ENCODE data around the gene WNT3A.

GRCh38 chr1:228003461-228004330 is 3.1 kb upstream of the WNT3A start:
- TF ChIP-seq, protein P1, sequence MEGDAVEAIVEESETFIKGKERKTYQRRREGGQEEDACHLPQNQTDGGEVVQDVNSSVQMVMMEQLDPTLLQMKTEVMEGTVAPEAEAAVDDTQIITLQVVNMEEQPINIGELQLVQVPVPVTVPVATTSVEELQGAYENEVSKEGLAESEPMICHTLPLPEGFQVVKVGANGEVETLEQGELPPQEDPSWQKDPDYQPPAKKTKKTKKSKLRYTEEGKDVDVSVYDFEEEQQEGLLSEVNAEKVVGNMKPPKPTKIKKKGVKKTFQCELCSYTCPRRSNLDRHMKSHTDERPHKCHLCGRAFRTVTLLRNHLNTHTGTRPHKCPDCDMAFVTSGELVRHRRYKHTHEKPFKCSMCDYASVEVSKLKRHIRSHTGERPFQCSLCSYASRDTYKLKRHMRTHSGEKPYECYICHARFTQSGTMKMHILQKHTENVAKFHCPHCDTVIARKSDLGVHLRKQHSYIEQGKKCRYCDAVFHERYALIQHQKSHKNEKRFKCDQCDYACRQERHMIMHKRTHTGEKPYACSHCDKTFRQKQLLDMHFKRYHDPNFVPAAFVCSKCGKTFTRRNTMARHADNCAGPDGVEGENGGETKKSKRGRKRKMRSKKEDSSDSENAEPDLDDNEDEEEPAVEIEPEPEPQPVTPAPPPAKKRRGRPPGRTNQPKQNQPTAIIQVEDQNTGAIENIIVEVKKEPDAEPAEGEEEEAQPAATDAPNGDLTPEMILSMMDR (conservative IDR thresholded peaks at IDR 0.05), result no peak
- TF ChIP-seq EZH2 (IDR thresholded peaks at IDR 0.05; ENCODE audit: low read depth), result no peak
